Mesothelial cell of epicardium (in vitro differentiated cells): Measurements from ENCODE around the gene ALOX5AP. TPM values are rescaled to one million over a fixed set of nuclear protein-coding genes. Genes with fewer than 3 reads are reported as not detected.

Experiments used
- DNase-seq, 2 experiments: peaks; one replicate each; pipeline ENCODE4 v3.0.0; 2021; ENCODE audit warnings: low spot score in 2 of 2; ENCODE audit not compliant: unreplicated experiment in 2 of 2
- H3K27ac Mint-ChIP-seq: 2 replicates; pipeline ENCODE4 v1.8.0; 2021; ENCODE audit warnings: mixed read lengths
- H3K27me3 Mint-ChIP-seq: 2 replicates; pipeline ENCODE4 v1.8.0; 2021; ENCODE audit warnings: low read depth, mixed read lengths
- H3K36me3 Mint-ChIP-seq: 2 replicates; pipeline ENCODE4 v1.8.0; 2021; ENCODE audit warnings: mixed read lengths
- H3K4me1 Mint-ChIP-seq: 2 replicates; pipeline ENCODE4 v1.8.0; 2021; ENCODE audit warnings: mixed read lengths
- H3K4me3 Mint-ChIP-seq: 2 replicates; pipeline ENCODE4 v1.8.0; 2021; ENCODE audit warnings: mild to moderate bottlenecking, moderate library complexity, mixed read lengths
- H3K9me3 Mint-ChIP-seq: 2 replicates; pipeline ENCODE4 v1.8.0; 2021; ENCODE audit warnings: mixed read lengths
- CTCF ChIP-seq: fragments of 200-600 bp; sonication (generic); IDR thresholded peaks from one replicate; pipeline ENCODE4 v1.5.0; 2021; ENCODE audit warnings: antibody characterized with exemption; ENCODE audit not compliant: unreplicated experiment
- total RNA-seq: library from RNA; stranded (reverse); gene quantifications from 3 replicates; pipeline ENCODE4 v1.2.1, GENCODE V29; 2021

ALOX5AP gene
- total RNA-seq, 1 donor from 2014 or later, result 0.25 TPM

GRCh38 chr13:30739761-30740642 lies 4.7 kb downstream of the ALOX5AP start:
- H3K27me3 Mint-ChIP-seq, result peaks cover 22% of the 10 kb centered on the region
- TF ChIP-seq CTCF, result no peak
- no peaks in the 10 kb centered on the region for H3K9me3 Mint-ChIP-seq
- peaks cover 27% of the 10 kb centered on the region for H3K4me1 Mint-ChIP-seq
- no peaks in the 10 kb centered on the region for H3K36me3 Mint-ChIP-seq
- DNase-seq, result no peak
- peak overlapping the region; percentile 12 for H3K27ac Mint-ChIP-seq
- no peak overlapping the region for H3K4me3 Mint-ChIP-seq

GRCh38 chr13:30742901-30743300 lies 7.6 kb downstream of the ALOX5AP start:
- TF ChIP-seq CTCF, result no peak
- Mint-ChIP-seq H3K4me3 (no peak overlapping the region), H3K9me3 (no peaks in the 10 kb centered on the region), H3K4me1 (peaks cover 27% of the 10 kb centered on the region), H3K27me3 (peaks cover 12% of the 10 kb centered on the region), H3K36me3 (no peaks in the 10 kb centered on the region), H3K27ac (peak overlapping the region; percentile 74)
- DNase-seq, result no peak

GRCh38 chr13:30743319-30744055 lies 8.1 kb downstream of the ALOX5AP start:
- H3K27me3 Mint-ChIP-seq, result peaks cover 8% of the 10 kb centered on the region
- no peaks in the 10 kb centered on the region for H3K9me3 Mint-ChIP-seq
- no peak overlapping the region for H3K4me3 Mint-ChIP-seq
- H3K27ac Mint-ChIP-seq, result peak overlapping the region; percentile 74
- no peak for TF ChIP-seq CTCF
- peaks cover 27% of the 10 kb centered on the region for H3K4me1 Mint-ChIP-seq
- no peaks in the 10 kb centered on the region for H3K36me3 Mint-ChIP-seq
- no peak for DNase-seq

GRCh38 chr13:30744056-30744680 lies 8.8 kb downstream of the ALOX5AP start:
- DNase-seq, result no peak

More at GRCh38 chr13:30744056-30744680, 8.8 kb downstream of the ALOX5AP start:
- no peak overlapping the region for H3K4me3 Mint-ChIP-seq
- no peaks in the 10 kb centered on the region for H3K9me3 Mint-ChIP-seq
- H3K36me3 Mint-ChIP-seq, result no peaks in the 10 kb centered on the region
- no peak for TF ChIP-seq CTCF
- H3K27me3 Mint-ChIP-seq, result peaks cover 6% of the 10 kb centered on the region
- H3K27ac Mint-ChIP-seq, result peak overlapping the region; percentile 5
- H3K4me1 Mint-ChIP-seq, result peaks cover 27% of the 10 kb centered on the region
